K562 (cell line): ENCODE measurements around the gene ADAM19. TPM values are rescaled to one million over a fixed set of nuclear protein-coding genes. Genes with fewer than 3 reads are reported as not detected.

Experiments used
- ATAC-seq: fragments of 200-7000 bp; cut with Tn5 transposase; 3 replicates; pipeline ENCODE4 v1.9.1; 2020; ENCODE audit warnings: moderate library complexity
- BruUV-seq: library from RNA; stranded (reverse); fragments of 400-500 nt; replicated peaks from 2 replicates; lab custom pipeline; 2021; lab: Mats Ljungman, UMichigan
- CTCF ChIA-PET: fragments of 300-600 bp; formaldehyde crosslinking; extraction: SDS; loops from one replicate; lab custom pipeline; 2021; ENCODE audit warnings: low intra/inter-chr PET ratio; lab: Yijun Ruan, JAX
- POLR2A ChIA-PET: fragments of 300-600, 350-650 bp; sonication (Branson Sonifier 250); formaldehyde crosslinking; extraction: SDS; loops from one replicate; lab custom pipeline; 2021; ENCODE audit warnings: antibody characterized with exemption, inconsistent platforms; lab: Yijun Ruan, JAX
- DNase-seq, 4 experiments: peaks; one replicate each; pipeline versions ENCODE4 v3.0.0 to v3.0.0-alpha.2; 2011 to 2018; ENCODE audit warnings: low spot score in 3 of 4, mixed read lengths in 3 of 4; ENCODE audit errors: extremely low read depth in 1 of 4
- FAIRE-seq: peaks from 2 replicates; lab custom pipeline; 2011; peaks lifted over from hg19 to GRCh38; lab: Jason Lieb, UNC
- H2AFZ ChIP-seq: 2 replicates; pipeline ENCODE4 v1.6.0; 2011; ENCODE audit warnings: low read depth, low read length, control low read depth, inconsistent platforms
- H3K27ac ChIP-seq: fragments of 200-600 bp; 3 replicates; pipeline ENCODE4 v1.8.0; 2011; ENCODE audit warnings: low read depth, mild to moderate bottlenecking, control low read depth, inconsistent platforms, low read length, moderate library complexity, mixed read lengths; ENCODE audit errors: extremely low read depth
- H3K27me3 ChIP-seq, 2 experiments: fragments of 300-600 bp in 1 of 2; 2 replicates in 1 of 2; 3 replicates in 1 of 2; pipeline versions ENCODE4 v1.6.0 to v1.8.0; 2011; ENCODE audit warnings: inconsistent platforms in 2 of 2, low read length in 2 of 2, mild to moderate bottlenecking in 1 of 2, mixed read lengths in 1 of 2, moderate library complexity in 1 of 2; ENCODE audit not compliant: control insufficient read depth in 2 of 2, insufficient read depth in 2 of 2
- H3K36me3 ChIP-seq: fragments of 300-600 bp; 3 replicates; pipeline ENCODE4 v1.8.0; 2011; ENCODE audit warnings: mild to moderate bottlenecking, low read length, inconsistent platforms; ENCODE audit not compliant: control insufficient read depth, insufficient read depth
- H3K4me1 ChIP-seq, 2 experiments: fragments of 200-600 bp in 1 of 2; replicated peaks in 1 of 2; 2 replicates in 1 of 2; 3 replicates in 1 of 2; pipeline versions ENCODE4 v1.5.1 to v1.8.0; 2011; ENCODE audit warnings: inconsistent platforms in 2 of 2, low read length in 2 of 2, mild to moderate bottlenecking in 1 of 2, mixed read lengths in 1 of 2, moderate library complexity in 1 of 2; ENCODE audit not compliant: control insufficient read depth in 2 of 2, insufficient read depth in 2 of 2
- H3K4me2 ChIP-seq: 2 replicates; pipeline ENCODE4 v1.6.1; 2011; ENCODE audit warnings: low read length, control low read depth, inconsistent platforms, mixed read lengths; ENCODE audit not compliant: insufficient read depth
- H3K4me3 ChIP-seq: fragments of 200-600 bp; sonication (generic), shearing (Covaris generic); 2 replicates; pipeline ENCODE4 v1.5.1; 2016; ENCODE audit warnings: control low read depth, inconsistent platforms
- H3K79me2 ChIP-seq: fragments of 200-600 bp; 3 replicates; pipeline ENCODE4 v1.8.0; 2011; ENCODE audit warnings: low read length, inconsistent platforms; ENCODE audit not compliant: control insufficient read depth, insufficient read depth
- H3K9ac ChIP-seq, 2 experiments: 2 replicates each; pipeline versions ENCODE4 v1.6.0 to v1.6.1; 2011; ENCODE audit warnings: low read depth in 2 of 2, low read length in 2 of 2, control low read depth in 1 of 2, inconsistent platforms in 1 of 2, mild to moderate bottlenecking in 1 of 2, mixed read lengths in 1 of 2; ENCODE audit not compliant: insufficient read depth in 1 of 2
- H3K9me1 ChIP-seq: one replicate; pipeline ENCODE4 v1.6.0; 2011; ENCODE audit warnings: inconsistent platforms, mild to moderate bottlenecking, low read length, moderate library complexity; ENCODE audit not compliant: control insufficient read depth, insufficient read depth
- H3K9me3 ChIP-seq: replicated peaks from 2 replicates; pipeline ENCODE4 v1.5.1; 2011; ENCODE audit warnings: low read depth, low read length, inconsistent platforms; ENCODE audit not compliant: control insufficient read depth, insufficient read depth
- H4K20me1 ChIP-seq: replicated peaks from 2 replicates; pipeline ENCODE4 v1.6.1; 2011; ENCODE audit warnings: low read length, inconsistent platforms, mixed read lengths; ENCODE audit not compliant: control insufficient read depth, insufficient read depth
- CREM ChIP-seq: IDR thresholded peaks from 2 replicates; pipeline ENCODE4 v1.6.1; 2014; ENCODE audit warnings: antibody characterized with exemption, low read depth
- EP300 ChIP-seq: IDR thresholded peaks from 2 replicates; pipeline ENCODE4 v1.6.1; 2012; ENCODE audit warnings: low read length, improper control_type of control experiment
- MYC ChIP-seq, 2 experiments: fragments of 250-450 bp in 1 of 2; sonication (Bioruptor Pico) in 1 of 2; IDR thresholded peaks; 2 replicates each; pipeline versions ENCODE4 v1.5.1 to v1.6.1; 2012 to 2021; ENCODE audit warnings: low read depth in 2 of 2, borderline replicate concordance in 1 of 2, improper control_type of control experiment in 1 of 2, low read length in 1 of 2, mild to moderate bottlenecking in 1 of 2, moderate library complexity in 1 of 2
- PURB ChIP-seq: sonication (generic); formaldehyde crosslinking; IDR thresholded peaks from 2 replicates; pipeline ENCODE4 v1.9.0; 2021; ENCODE audit warnings: low read depth, mild to moderate bottlenecking, missing genetic modification reagents
- SAFB2 ChIP-seq: fragments of 200-400 bp; formaldehyde crosslinking; IDR thresholded peaks from 2 replicates; pipeline ENCODE4 v1.6.1; 2018; ENCODE audit warnings: borderline replicate concordance, low read length, low read depth, moderate library complexity; ENCODE audit not compliant: severe bottlenecking
- SAP30 ChIP-seq: fragments of 200-600 bp; sonication (generic); IDR thresholded peaks from 2 replicates; pipeline ENCODE4 v1.6.1; 2012; ENCODE audit warnings: borderline replicate concordance, low read depth, mild to moderate bottlenecking, moderate library complexity, low read length, control low read depth, inconsistent platforms; ENCODE audit not compliant: insufficient read depth, poor library complexity, severe bottlenecking
- TAF7 ChIP-seq: fragments of 450-650 bp; IDR thresholded peaks from 2 replicates; pipeline ENCODE4 v1.6.1; 2016; ENCODE audit warnings: missing genetic modification characterization, missing compliant biosample characterization
- ZBTB40 ChIP-seq, 2 experiments: fragments of 450-650 bp in 1 of 2; sonication (generic) in 1 of 2; formaldehyde crosslinking in 1 of 2; IDR thresholded peaks; 2 replicates each; pipeline versions ENCODE4 v1.7.1 to v1.9.0; 2016 to 2022; ENCODE audit warnings: inconsistent platforms in 1 of 2, mild to moderate bottlenecking in 1 of 2, missing genetic modification reagents in 1 of 2
- ZEB2 ChIP-seq: fragments of 450-650 bp; IDR thresholded peaks from 2 replicates; pipeline ENCODE4 v1.6.1; 2016
- ZNF143 ChIP-seq: sonication (generic); formaldehyde crosslinking; IDR thresholded peaks from 2 replicates; pipeline ENCODE4 v1.9.0; 2022; ENCODE audit warnings: mild to moderate bottlenecking, missing genetic modification reagents
- ZNF217 ChIP-seq: sonication (generic); formaldehyde crosslinking; IDR thresholded peaks from 2 replicates; pipeline ENCODE4 v1.8.0; 2022; ENCODE audit warnings: mild to moderate bottlenecking, missing genetic modification reagents
- ZNF644 ChIP-seq: fragments of 200-800 bp; sonication (Bioruptor generic); IDR thresholded peaks from 2 replicates; pipeline ENCODE4 v1.6.1; 2016; ENCODE audit warnings: low read depth, missing genetic modification characterization, missing compliant biosample characterization
- WGBS: fragments of 100-300 bp; shearing (Covaris generic); methylation state at CpG from one replicate; pipeline ENCODE4 v1.1.6; 2016; ENCODE audit warnings: low coverage, mixed read lengths; ENCODE audit not compliant: insufficient coverage; ENCODE audit errors: missing lambda C conversion rate; 5-methylcytosine and 5-hydroxymethylcytosine counted together
- in situ Hi-C: fragments of 300-500 bp; cut with MboI; formaldehyde crosslinking; loops from 4 replicates; pipeline ENCODE4 v1.15.0; 2018; ENCODE audit warnings: inconsistent platforms, mixed read lengths
- intact Hi-C: fragments of 100-400 bp; cut with micrococcal nuclease; formaldehyde crosslinking; loops from 2 replicates; pipeline ENCODE4 v1.14.2; 2022
- polyA plus RNA-seq, 8 experiments: library from polyadenylated mRNA; depleted of rRNA in 4 of 8; stranded (reverse) in 5 of 8; unstranded in 3 of 8; fragments of >200 nt; fragmentation: Nextera tagmentation in 2 of 8; fragmentation: Illumina TruSeq in 1 of 8; extraction: Ambion mirVana in 2 of 8; extraction: Trizol in 1 of 8; gene quantifications; 2 replicates each; pipeline versions ENCODE4 v1.2.1 to v1.2.3, GENCODE V29; 2011 to 2014; ENCODE audit warnings: inconsistent platforms in 1 of 8, missing spikeins in 1 of 8
- total RNA-seq, 7 experiments: library from RNA; depleted of rRNA in 6 of 7; stranded (reverse); fragments of >200 nt in 6 of 7; fragmentation: Illumina TruSeq in 2 of 7; extraction: Trizol in 2 of 7; gene quantifications; 2 replicates each; pipeline versions ENCODE4 v1.2.1 to v1.2.3, GENCODE V29; 2011 to 2021; ENCODE audit warnings: low replicate concordance in 1 of 7

The ADAM19 gene
- total and polyA plus RNA-seq, 9 of the 15 experiments (the other 6 are each of a cell fraction or from before 2014, with no cell fraction given) = 0.11 to 1.1 (median 0.43) TPM

- no peak for ATAC-seq
- H3K4me3 ChIP-seq = no peak overlapping the region
- TF ChIP-seq ZEB2 = 0 out of 2 replicates have a peak, but pooled peaks have one; percentile 34
- no peak for TF ChIP-seq MYC (IDR thresholded peaks at IDR 0.05; ENCODE audit: low read depth, low read length)
- TF ChIP-seq MYC (CRISPR knock-in tag; IDR thresholded peaks at IDR 0.05; ENCODE audit: borderline replicate concordance, low read depth) = no peak
- TF ChIP-seq ZNF217 (CRISPR knock-in tag) = no peak
- TF ChIP-seq ZNF143 (CRISPR knock-in tag) = no peak
- 0 out of 2 replicates have a peak, but pooled peaks have one; percentile 22 for TF ChIP-seq TAF7 (tag)
- no peak for TF ChIP-seq SAFB2
- TF ChIP-seq EP300 = peak; percentile 44; the same call in 1 of the 2 replicates
- no peak for TF ChIP-seq SAP30
- no peak for TF ChIP-seq ZBTB40 (IDR thresholded peaks at IDR 0.05)
- no peak for TF ChIP-seq ZBTB40 (CRISPR knock-in tag; IDR thresholded peaks at IDR 0.05)
- TF ChIP-seq ZNF644 (tag) = no peak
- no peak for TF ChIP-seq PURB (CRISPR knock-in tag)
- no peak for TF ChIP-seq CREM
Observed at GRCh38 chr5:157541447-157542118, 34.0 kb downstream of the ADAM19 start.

More at GRCh38 chr5:157541447-157542118, 34.0 kb downstream of the ADAM19 start:
- in situ Hi-C loops = no loop called here
- H3K9me1 ChIP-seq = no peaks in the 10 kb centered on the region
- no TSS peak for BruUV-seq
- H3K27me3 ChIP-seq = no peaks in the 10 kb centered on the region; a peak in 1 of 5 replicates
- no peaks in the 10 kb centered on the region for H3K79me2 ChIP-seq
- 21% methylated on average over 6 of the region's 6 CpGs for WGBS
- no peaks in the 10 kb centered on the region for H3K36me3 ChIP-seq
- no peak overlapping the region for H3K9ac ChIP-seq
- ChIA-PET POLR2A (interaction anchor here (0.6 to 1.3 kb wide), 3 partner anchors 14 to 36 kb away, joined by 3 to 5 read pairs (median 3); no protein-coding TSS in a partner anchor), CTCF (no interaction called here)
- H3K4me2 ChIP-seq = no peak overlapping the region
- no peak overlapping the region for H2AFZ ChIP-seq
- no peak overlapping the region for H3K27ac ChIP-seq
- no peaks in the 10 kb centered on the region for H4K20me1 ChIP-seq
- intact Hi-C loops = no loop called here
- DNase-seq (no peak), FAIRE-seq (no peak)
- peaks cover 8 to 33% of the 10 kb centered on the region in 2 experiments; a peak in 4 of 5 replicates for H3K4me1 ChIP-seq
- H3K9me3 ChIP-seq = no peaks in the 10 kb centered on the region
